Measurements from ENCODE around the gene GDPD5.

The GDPD5 gene

DNA sequence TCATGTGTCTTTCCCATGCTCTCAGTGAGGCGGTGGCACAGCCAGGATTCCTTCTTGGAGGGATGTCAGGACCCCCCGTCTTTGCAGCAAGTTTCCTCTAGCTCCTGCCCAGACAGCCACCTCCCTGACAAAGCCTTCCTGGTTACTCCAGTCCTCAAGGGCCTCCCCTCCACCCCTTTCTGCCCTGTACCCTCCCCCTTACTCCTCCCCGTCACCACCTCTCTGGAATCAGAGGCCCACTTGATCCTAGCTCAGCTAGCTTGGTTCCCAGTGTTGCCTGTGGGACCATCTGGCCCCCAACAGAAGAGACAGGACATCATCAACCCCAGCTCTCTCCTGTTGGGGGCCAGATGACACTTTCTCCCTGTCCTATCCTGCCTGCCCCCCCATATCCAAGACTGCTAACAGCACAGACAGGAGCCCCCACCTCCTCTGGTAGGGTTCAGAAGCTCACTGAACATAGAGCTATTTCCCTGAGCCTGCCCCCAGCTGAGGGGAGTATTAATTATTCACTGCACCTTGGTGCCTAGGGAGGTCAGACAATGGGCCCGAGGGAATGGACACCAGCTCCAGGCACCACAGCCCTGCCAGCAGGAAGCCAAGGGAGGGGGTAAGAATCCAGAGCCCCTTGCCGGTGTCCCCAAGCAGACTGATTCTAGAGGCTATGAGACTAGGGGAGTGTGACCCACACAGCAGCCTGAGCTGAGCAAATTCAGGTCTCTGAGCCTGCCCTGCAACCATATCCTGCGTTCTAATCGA, 3.3 kb downstream of the GDPD5 start:
- no peak for TF ChIP-seq POLR2A (IDR thresholded peaks at IDR 0.05; ENCODE audit: low read depth, low read length)
- FAIRE-seq (no peak), DNase-seq (ENCODE audit: insufficient read length, low spot score) (no peak)

DNA sequence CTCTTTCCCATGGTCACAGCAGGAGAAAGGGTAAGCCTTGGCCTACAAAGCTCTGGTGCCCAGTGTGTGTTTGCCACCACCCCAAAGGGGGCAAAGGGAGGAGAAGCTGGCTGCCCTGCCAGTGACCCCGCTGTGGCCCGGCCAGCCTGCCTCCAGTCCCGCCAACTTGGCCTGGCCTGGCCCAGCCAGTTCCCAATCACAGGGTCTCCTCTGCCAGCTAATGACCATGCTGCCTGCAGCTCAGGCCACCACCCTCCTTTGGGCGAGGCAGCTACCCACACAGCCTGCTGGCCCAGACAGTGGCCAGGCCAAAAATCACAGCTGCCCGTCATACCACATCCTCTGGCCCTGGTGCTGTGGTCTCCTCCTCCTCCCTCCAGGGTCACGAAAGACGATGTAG, 5.1 kb downstream of the GDPD5 start:
- DNase-seq (ENCODE audit: insufficient read length, low spot score) (no peak), FAIRE-seq (no peak)
- no peak for TF ChIP-seq POLR2A (IDR thresholded peaks at IDR 0.05; ENCODE audit: low read depth, low read length)

DNA sequence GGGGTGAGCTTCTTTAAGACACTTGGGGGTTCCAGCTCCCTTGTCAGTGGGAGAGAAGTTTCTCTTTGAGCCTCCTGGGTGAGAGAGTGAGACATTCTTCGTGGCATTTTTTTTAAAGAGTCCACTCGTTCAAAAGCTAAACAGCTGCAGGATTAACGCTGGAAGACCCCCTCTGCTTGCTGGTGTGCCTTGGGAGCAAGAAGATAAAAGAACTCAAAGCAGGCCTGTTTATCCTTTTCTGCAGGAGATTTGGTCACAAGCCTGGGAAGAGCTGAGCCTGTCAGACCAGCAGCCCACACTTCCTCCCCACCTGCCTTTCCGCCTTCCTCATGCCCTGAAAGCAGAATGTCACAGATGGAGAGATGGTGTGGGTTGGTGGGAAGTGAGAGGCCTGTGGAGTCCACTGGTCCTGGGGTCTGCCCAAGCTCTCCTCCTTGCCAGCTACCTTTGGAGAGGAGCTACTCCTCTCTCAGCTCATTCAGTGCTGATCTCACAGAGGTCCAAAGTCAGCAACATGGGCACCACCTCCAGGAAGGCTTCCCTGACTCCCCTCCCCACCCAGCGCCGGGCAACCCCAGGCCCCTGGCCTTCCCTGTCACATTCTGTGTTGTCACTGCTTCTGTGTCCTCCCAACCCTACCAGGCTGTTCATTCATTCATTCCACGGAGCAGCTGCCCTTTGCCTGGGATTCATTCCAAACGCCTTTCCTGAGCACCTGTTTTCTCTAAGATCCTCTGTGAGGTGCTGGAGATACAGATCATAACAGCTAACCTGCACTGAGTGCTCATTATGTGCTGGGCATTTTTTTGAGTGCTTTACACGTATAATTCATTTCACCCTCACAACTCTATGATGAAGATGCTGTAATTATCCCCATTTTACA, 6.7 kb downstream of the GDPD5 start:
- no peak for FAIRE-seq
- no peak for TF ChIP-seq POLR2A (IDR thresholded peaks at IDR 0.05; ENCODE audit: low read depth, low read length)
- DNase-seq (ENCODE audit: insufficient read length, low spot score) = no peak

DNA sequence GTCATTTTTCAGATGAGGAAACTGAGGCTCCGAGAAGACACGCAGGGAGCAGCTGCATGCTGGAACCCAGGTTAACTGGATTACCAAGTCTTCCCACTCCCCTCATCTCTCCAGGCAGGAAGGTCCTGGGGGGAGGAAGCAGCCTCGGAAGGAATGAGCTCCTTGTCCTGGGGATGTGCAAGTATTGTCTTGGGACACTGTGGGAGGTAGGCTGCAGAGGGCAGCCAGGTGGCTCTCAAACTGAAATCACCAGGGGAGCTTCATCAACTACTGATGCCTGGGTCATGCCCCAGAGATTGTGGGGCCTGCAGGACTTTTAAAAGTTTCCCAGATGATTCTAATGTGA, 7.6 kb downstream of the GDPD5 start:
- no peak for DNase-seq (ENCODE audit: insufficient read length, low spot score)
- no peak for FAIRE-seq

DNA sequence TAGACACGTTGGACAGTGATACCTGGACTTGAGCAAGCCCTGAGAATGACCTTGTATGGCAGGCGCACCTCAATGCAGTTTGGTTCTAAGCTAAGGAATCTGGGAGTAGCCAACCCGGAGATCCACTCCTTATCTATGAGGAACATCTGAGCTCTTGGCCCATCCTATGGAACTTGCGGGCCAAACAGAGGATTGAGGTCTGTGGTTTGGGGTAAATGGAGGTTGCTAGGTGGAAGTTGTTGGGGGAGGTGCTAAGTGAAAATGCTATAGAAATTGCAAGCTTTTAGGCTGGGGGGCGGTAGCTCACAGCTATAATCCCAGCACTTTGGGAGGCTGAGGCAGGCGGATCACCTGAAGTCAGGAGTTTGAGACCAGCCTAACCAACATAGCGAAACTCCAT, 8.9 kb downstream of the GDPD5 start:
- DNase-seq (ENCODE audit: insufficient read length, low spot score) = no peak
- TF ChIP-seq POLR2A (IDR thresholded peaks at IDR 0.05; ENCODE audit: low read depth, low read length) = no peak
- FAIRE-seq = no peak

More for the DNA sequence above, 7.6 kb downstream of the GDPD5 start:
- no peak for TF ChIP-seq POLR2A (IDR thresholded peaks at IDR 0.05; ENCODE audit: low read depth, low read length)

DNA sequence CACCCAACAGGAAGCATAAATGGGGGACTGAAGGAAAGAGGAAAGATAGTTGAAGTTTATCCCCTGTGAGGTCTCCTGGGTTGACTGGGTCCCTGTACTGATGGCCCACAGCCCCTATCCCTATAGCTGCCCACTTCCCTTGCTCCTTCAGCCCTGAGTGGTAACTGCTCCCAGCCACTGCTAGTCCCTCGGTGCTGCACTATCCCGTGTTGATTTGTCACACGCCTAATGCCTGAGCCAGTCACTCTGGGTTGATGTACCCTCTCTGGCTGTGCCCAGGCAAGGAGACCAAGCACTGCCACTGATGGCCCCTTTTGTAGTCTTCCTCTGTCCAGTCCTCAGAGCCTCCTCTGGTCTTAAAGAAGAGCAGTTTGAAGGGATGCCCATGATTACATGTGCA, 9.6 kb downstream of the GDPD5 start:
- DNase-seq (ENCODE audit: insufficient read length, low spot score) (no peak), FAIRE-seq (no peak)
- no peak for TF ChIP-seq POLR2A (IDR thresholded peaks at IDR 0.05; ENCODE audit: low read depth, low read length)

DNA sequence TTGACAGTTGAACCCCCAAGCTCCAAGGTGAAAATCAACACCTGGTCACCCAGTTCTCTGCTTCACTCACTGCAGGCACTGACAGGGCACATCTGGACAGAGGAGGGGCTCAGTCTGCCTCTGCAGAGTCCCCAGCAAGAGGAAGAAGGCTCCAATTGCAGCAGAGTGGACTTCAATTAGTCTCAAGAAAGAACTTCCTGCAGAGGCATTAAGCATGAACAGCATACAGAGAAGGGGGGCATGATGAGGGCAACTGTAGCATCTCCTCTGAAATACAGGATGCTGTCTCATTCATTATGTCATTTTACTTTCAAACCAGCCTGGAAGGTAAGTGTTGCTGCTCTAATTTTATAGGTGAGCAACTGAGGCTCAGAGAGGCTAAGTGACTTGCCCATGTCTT, 11.1 kb downstream of the GDPD5 start:
- DNase-seq (ENCODE audit: insufficient read length, low spot score) = no peak
- FAIRE-seq = no peak
- TF ChIP-seq POLR2A (IDR thresholded peaks at IDR 0.05; ENCODE audit: low read depth, low read length) = no peak

DNA sequence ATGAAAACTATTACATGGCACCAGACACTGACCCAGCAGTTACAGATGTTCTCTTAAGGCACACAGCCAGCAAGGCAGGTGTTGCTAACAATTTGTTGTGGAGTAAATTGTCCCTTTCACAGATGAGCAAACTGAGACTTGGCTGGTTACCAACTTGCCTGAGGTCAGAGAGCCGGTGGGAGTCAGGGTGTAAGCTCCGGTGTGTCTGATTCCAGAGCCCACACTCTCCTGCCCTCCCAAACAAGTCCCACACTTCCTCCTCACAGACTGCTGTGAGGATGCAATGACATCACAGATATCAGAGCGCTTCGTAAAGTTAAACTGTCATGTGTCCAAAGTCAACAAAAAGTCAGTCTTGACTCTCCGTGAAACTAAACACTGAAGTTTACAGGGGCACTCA, 12.5 kb downstream of the GDPD5 start:
- TF ChIP-seq POLR2A (IDR thresholded peaks at IDR 0.05; ENCODE audit: low read depth, low read length) = no peak
- FAIRE-seq (no peak), DNase-seq (ENCODE audit: insufficient read length, low spot score) (no peak)

DNA sequence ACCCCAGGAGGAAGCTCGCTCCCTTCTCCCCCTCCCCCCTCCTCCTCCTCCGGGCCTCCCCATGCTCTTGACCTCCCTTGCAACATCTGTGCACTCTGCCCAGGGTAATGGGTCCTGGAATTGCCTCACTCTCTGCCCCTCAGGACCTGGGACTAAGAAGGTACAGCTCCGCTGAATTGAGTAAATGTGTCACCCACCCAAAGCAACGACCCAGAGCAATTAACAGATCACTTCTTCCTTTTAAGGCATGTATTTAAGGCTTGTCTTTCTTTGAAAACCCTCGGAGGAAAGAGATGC, 15.1 kb downstream of the GDPD5 start:
- no peak for TF ChIP-seq POLR2A (IDR thresholded peaks at IDR 0.05; ENCODE audit: low read depth, low read length)
- DNase-seq (ENCODE audit: insufficient read length, low spot score) (no peak), FAIRE-seq (no peak)

DNA sequence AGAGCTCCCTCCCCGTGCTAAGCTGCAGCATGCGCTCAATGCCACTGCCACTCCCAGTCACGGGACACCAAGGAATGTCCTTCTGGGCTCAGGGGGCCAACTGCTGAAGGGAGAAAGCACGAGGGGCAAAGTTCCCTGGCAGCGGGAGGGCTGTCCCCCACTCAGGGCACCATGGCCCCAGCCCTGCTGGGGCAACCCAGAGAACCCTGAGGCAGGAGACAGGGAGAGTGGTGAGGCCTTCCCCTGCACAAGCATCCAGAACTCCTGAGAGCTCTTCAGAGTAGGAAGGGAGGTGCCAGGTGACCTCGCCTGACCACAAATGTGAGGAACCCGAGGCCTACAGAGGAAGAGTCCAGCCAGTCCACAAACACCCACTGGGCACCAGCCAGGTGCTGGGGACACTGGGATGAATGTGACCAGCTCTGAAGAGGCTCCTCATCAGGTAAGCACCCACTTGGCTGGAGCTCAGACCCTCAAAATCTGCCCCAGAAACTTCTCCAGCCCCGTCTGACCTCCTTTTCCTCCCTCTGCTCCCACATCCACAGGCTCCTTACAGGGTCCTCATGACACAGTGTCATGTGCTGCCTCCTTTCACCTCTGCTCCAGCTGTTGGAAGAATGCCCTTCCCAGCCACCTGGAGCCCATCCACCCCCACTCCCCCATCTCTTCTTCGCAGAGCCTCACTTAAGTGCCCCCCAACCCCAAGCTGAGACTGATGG, 15.6 kb downstream of the GDPD5 start:
- FAIRE-seq (no peak), DNase-seq (ENCODE audit: insufficient read length, low spot score) (no peak)
- TF ChIP-seq POLR2A (IDR thresholded peaks at IDR 0.05; ENCODE audit: low read depth, low read length) = no peak

DNA sequence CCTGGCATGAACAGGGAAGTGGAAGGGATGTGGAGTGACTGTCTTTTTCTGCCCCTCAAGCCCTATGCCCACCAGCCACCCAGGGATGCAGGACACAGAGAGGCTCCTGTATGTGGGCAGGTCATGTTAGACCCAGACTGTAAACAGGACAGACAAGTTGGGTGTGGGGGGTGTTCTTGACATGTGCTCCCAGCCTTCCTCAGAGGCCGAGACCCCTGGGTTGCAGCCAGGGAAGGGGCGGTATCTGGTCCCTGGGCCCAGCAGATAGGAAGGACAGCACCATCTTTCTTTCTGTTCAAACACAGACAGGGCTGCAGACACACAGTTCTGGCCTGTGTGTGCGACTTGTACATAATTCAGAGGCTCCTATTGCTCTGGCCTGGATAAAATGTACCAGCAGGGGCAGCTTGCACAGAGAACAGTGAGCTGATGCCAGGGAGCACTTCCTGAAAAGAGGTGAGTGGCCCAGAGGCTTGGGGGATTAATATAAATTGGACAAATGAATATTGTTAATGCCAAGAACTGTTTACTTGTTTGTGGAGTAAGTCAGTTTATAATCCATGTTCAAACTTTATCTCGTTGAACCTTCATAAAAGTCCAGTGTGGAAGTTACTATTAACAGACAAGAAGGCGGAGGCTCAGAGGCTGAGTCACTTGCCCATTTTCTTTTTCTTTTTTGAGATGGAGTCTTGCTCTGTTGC, 16.6 kb downstream of the GDPD5 start:
- FAIRE-seq = no peak
- DNase-seq (ENCODE audit: insufficient read length, low spot score) = no peak
- TF ChIP-seq POLR2A (IDR thresholded peaks at IDR 0.05; ENCODE audit: low read depth, low read length) = no peak

DNA sequence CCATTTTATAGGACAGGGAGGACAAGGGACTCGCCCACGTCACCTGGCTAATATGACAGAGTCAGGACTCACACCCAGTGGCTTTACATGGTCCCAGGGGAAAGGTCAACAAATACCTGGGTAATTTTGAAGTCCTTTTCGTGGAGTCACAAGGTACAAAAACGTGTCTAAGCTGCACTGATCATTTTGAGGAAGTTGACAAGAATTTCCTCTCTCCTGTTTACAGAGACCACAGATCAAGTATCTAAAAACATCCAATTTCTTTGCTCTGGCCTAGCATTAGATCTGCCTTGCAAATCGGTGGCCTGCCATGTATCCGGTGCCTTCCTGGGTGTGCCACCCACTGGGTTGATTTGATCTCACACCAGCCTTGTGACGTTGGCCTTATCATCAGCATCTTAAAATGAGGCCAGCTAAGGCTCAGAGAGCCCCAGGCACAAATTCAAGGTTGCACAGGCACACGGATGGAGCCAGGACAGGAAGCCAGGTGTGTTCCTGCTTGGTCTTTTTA, 17.6 kb downstream of the GDPD5 start:
- DNase-seq (ENCODE audit: insufficient read length, low spot score) (no peak), FAIRE-seq (no peak)
- no peak for TF ChIP-seq POLR2A (IDR thresholded peaks at IDR 0.05; ENCODE audit: low read depth, low read length)

DNA sequence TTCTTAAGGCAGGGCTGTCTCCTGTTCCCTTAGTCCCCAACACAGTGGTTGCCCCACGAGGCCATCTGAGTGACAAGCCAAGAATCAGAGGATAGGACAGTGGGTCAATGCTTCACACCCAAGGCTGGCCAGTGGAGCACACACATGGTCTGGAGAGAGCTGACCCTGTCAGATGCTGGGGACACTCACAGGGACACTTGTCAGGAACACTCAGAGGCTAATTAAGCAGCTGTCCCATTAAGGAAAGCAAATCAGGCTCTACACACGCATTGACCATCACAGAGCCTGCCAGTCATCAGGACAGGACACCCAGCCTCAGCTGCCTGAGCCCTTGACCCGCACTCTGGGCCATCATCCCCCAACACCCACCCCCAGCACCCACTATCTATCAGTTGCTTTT, 18.2 kb downstream of the GDPD5 start:
- DNase-seq (ENCODE audit: insufficient read length, low spot score) (no peak), FAIRE-seq (no peak)
- no peak for TF ChIP-seq POLR2A (IDR thresholded peaks at IDR 0.05; ENCODE audit: low read depth, low read length)

DNA sequence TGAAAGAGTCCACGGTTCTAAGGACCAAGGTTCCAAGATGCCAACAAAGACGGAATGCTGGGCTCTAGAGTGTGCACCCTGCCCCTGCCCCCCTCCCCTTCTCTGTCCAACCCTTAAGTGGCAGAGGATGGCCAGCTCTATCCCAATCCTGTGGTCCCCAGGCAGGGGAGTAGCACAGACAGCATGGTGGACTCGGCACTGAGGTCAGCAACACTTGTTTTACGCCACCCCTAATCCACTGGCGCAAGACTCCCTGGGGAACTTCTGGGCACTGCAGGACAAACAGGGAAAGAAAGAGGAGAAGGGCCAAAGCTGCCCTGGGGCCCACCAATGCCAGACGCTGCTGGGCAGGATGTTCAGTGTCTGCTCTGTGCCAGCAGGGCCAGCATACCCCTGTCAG, 18.9 kb downstream of the GDPD5 start:
- FAIRE-seq (no peak), DNase-seq (ENCODE audit: insufficient read length, low spot score) (no peak)
- TF ChIP-seq POLR2A (IDR thresholded peaks at IDR 0.05; ENCODE audit: low read depth, low read length) = no peak
